Spinal cord (tissue), 10 donors: ENCODE results near the gene ITGB4. TPM values are rescaled to one million over a fixed set of nuclear protein-coding genes. Genes with fewer than 3 reads are reported as not detected.
A peak's percentile ranks its signal among the peaks of the same experiment; 100 is the strongest.

Source experiments
- DNase-seq, 6 donors: peaks; one replicate each; pipeline versions ENCODE4 v3.0.0 to v3.0.0-alpha.2; 2013 to 2015; ENCODE audit warnings: low spot score in 6 of 6, low read depth in 4 of 6
- H3K27ac ChIP-seq: one replicate; pipeline ENCODE4 v1.5.1; 2013; ENCODE audit warnings: low read depth, low read length, control low read depth
- H3K27me3 ChIP-seq: one replicate; pipeline ENCODE4 v1.6.1; 2013; ENCODE audit warnings: low read length; ENCODE audit not compliant: control insufficient read depth, insufficient read depth
- H3K36me3 ChIP-seq: one replicate; pipeline ENCODE4 v1.6.1; 2013; ENCODE audit warnings: low read length; ENCODE audit not compliant: control insufficient read depth, insufficient read depth
- H3K4me1 ChIP-seq: one replicate; pipeline ENCODE4 v1.6.1; 2013; ENCODE audit warnings: low read length; ENCODE audit not compliant: control insufficient read depth, insufficient read depth
- H3K4me3 ChIP-seq: one replicate; pipeline ENCODE4 v1.5.1; 2013; ENCODE audit warnings: low read depth, low read length, control low read depth
- H3K9me3 ChIP-seq: one replicate; pipeline ENCODE4 v1.6.1; 2013; ENCODE audit warnings: low read length; ENCODE audit not compliant: control insufficient read depth, insufficient read depth
- WGBS: methylation state at CpG from one replicate; pipeline ENCODE4 v1.1.5; 2013; ENCODE audit warnings: missing lambda C conversion rate; ENCODE audit not compliant: insufficient coverage; 5-methylcytosine and 5-hydroxymethylcytosine counted together
- polyA plus RNA-seq, 2 donors: library from polyadenylated mRNA; unstranded; fragments of 120-200 nt; gene quantifications; one replicate each; pipeline ENCODE4 v1.2.1, GENCODE V29; 2013; ENCODE audit not compliant: insufficient read length in 2 of 2
- total RNA-seq, 2 donors: library from RNA; depleted of rRNA in 1 of 2; stranded (reverse); fragments of 120-200 nt in 1 of 2; fragments of >200 nt in 1 of 2; gene quantifications; one replicate each; pipeline versions ENCODE4 v1.2.3 to v1.2.4, GENCODE V29; 2013 to 2014
- donor health status: healthy.

The ITGB4 gene
- total and polyA plus RNA-seq, 4 donors = 24.0 to 57.9 (median 43.1) TPM

- no peak overlapping the region for H3K4me3 ChIP-seq
- no peak for DNase-seq
- H3K36me3 ChIP-seq = peaks cover 61% of the 10 kb centered on the region
- no peaks in the 10 kb centered on the region for H3K9me3 ChIP-seq
- H3K4me1 ChIP-seq = peaks cover 31% of the 10 kb centered on the region
- no peaks in the 10 kb centered on the region for H3K27me3 ChIP-seq
- 71% methylated on average over 12 of the region's 12 CpGs for WGBS
- H3K27ac ChIP-seq = no peak overlapping the region
These were observed 14.1 kb upstream of the ITGB4 start for GRCh38 chr17:75707079-75707571.

DNA sequence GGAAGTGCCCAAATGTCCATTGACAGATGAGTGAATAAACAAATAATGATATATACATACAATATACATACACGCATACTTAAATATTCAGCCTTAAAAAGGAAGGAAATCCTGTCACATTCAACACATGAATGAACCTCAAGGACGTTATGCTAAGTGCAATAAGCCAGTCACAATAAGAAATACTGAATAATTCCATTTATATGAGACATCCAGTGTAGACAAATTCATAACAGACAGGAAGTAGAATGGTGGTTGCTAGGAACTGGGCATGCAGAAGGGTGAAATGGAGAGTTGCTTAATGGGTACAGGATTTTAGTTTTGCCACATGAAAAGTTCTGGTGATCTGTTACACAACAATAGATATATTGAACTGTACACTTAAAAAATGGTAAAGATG lies 8.8 kb upstream of the ITGB4 start:
- no peaks in the 10 kb centered on the region for H3K9me3 ChIP-seq
- no peak for DNase-seq
- peaks cover 3% of the 10 kb centered on the region for H3K4me1 ChIP-seq
- no peaks in the 10 kb centered on the region for H3K27me3 ChIP-seq
- H3K27ac ChIP-seq = no peak overlapping the region
- H3K36me3 ChIP-seq = peaks cover 10% of the 10 kb centered on the region
- no peak overlapping the region for H3K4me3 ChIP-seq
- no CpG with 5 or more reads among the region's 2 CpGs for WGBS

DNA sequence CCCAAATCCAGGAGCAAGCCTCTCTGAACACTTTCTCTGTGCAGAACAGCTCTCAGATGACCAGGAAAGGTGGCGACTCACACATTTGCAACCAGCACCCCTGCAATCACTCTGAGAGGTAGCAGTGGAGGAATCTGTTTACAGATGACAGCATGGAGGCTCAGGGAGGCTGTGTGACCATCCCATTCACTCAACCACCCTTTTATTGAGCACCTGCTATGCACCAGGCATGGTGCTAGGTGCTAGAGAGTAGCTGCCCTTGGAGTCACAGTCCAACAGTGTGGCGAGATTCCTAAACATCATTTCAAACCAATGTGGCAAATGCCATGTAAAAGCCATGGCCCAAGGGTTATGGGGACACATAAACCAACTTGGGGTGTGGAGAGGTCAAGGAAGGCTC lies 1.5 kb upstream of the ITGB4 start:
- Histone ChIP-seq H3K27ac (peak overlapping the region; percentile 75), H3K36me3 (peaks cover 24% of the 10 kb centered on the region), H3K9me3 (no peaks in the 10 kb centered on the region), H3K4me1 (peaks cover 37% of the 10 kb centered on the region), H3K4me3 (no peak overlapping the region), H3K27me3 (peaks cover 29% of the 10 kb centered on the region)
- WGBS = no CpG with 5 or more reads among the region's 2 CpGs
- no peak for DNase-seq

GRCh38 chr17:75721463-75722011 lies 278 bp downstream of the ITGB4 start:
- Histone ChIP-seq H3K36me3 (peaks cover 29% of the 10 kb centered on the region), H3K27ac (peak overlapping the region; percentile 82), H3K9me3 (no peaks in the 10 kb centered on the region), H3K4me1 (peaks cover 37% of the 10 kb centered on the region), H3K27me3 (peaks cover 29% of the 10 kb centered on the region), H3K4me3 (peak overlapping the region; percentile 52)
- no peak for DNase-seq
- WGBS = 20% methylated on average over 30 of the region's 33 CpGs

- Histone ChIP-seq H3K27me3 (peaks cover 29% of the 10 kb centered on the region), H3K4me1 (peaks cover 37% of the 10 kb centered on the region), H3K27ac (peak overlapping the region; percentile 82), H3K4me3 (peak overlapping the region; percentile 52), H3K36me3 (peaks cover 31% of the 10 kb centered on the region), H3K9me3 (no peaks in the 10 kb centered on the region)
- WGBS = 83% methylated on average over 5 of the region's 5 CpGs
- DNase-seq = no peak
These were observed 817 bp downstream of the ITGB4 start for GRCh38 chr17:75722076-75722475.

- peak overlapping the region; percentile 82 for H3K27ac ChIP-seq
- WGBS = 87% methylated on average over 6 of the region's 9 CpGs
- peaks cover 29% of the 10 kb centered on the region for H3K27me3 ChIP-seq
- H3K4me1 ChIP-seq = peaks cover 37% of the 10 kb centered on the region
- H3K4me3 ChIP-seq = peak overlapping the region; percentile 52
- peaks cover 36% of the 10 kb centered on the region for H3K36me3 ChIP-seq
- no peaks in the 10 kb centered on the region for H3K9me3 ChIP-seq
- no peak for DNase-seq
These were observed 1.4 kb downstream of the ITGB4 start for GRCh38 chr17:75722542-75723095.

GRCh38 chr17:75723171-75723930 lies 2.1 kb downstream of the ITGB4 start:
- H3K27me3 ChIP-seq = peaks cover 29% of the 10 kb centered on the region
- 73% methylated on average over 17 of the region's 18 CpGs for WGBS
- no peaks in the 10 kb centered on the region for H3K9me3 ChIP-seq
- peak overlapping the region; percentile 12 for H3K4me3 ChIP-seq
- peak overlapping the region; percentile 61 for H3K27ac ChIP-seq
- DNase-seq = no peak
- H3K36me3 ChIP-seq = peaks cover 43% of the 10 kb centered on the region
- peaks cover 37% of the 10 kb centered on the region for H3K4me1 ChIP-seq

DNA sequence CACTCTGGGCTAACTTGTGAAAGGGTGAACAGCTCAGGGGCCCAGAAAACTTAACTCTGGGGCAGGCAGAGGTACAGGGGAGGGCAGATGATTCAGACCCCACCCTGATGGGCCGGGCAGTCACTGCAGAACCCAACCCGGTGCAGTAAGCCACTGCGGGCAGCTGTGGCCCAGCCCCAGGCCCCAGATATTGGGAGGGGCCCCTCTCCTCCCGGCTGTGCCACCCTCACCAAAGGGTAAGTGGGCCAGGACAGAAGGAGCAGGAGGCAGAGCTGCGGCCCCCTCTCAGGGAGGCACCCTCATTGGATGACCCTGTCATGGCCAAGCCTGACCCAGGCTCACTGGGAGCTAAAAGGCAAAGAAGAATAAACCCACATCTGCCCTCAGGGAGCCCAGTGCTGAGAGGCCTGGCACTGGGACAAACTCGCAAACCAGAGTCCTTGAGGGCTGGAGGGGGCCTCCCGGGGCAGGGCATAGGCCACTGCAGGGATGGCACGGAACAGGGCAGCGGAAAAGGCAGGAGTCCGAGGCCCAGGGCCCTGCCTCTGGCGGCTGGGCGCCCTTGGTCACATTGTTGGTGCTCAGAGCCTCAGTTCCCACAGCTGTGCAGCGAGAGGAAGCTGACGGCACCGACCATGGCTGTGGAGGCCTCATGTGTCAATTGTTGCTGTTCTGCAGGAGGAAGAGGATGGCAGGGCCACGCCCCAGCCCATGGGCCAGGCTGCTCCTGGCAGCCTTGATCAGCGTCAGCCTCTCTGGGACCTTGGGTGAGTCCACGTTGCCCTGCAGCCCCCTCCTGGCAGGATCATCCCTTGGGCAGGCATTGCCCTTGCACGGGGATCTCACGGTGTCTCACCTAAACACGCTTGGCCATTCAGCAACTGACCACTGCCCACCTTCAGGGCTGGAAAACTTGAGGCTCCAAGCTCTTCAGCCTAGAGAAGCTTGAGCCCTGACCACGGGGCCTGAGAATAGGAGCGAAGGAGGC lies 3.1 kb downstream of the ITGB4 start:
- Histone ChIP-seq H3K4me3 (no peak overlapping the region), H3K9me3 (no peaks in the 10 kb centered on the region), H3K4me1 (peaks cover 37% of the 10 kb centered on the region), H3K27ac (peak overlapping the region; percentile 61), H3K36me3 (peaks cover 45% of the 10 kb centered on the region), H3K27me3 (peaks cover 25% of the 10 kb centered on the region)
- no peak for DNase-seq
- 88% methylated on average over 23 of the region's 23 CpGs for WGBS

DNA sequence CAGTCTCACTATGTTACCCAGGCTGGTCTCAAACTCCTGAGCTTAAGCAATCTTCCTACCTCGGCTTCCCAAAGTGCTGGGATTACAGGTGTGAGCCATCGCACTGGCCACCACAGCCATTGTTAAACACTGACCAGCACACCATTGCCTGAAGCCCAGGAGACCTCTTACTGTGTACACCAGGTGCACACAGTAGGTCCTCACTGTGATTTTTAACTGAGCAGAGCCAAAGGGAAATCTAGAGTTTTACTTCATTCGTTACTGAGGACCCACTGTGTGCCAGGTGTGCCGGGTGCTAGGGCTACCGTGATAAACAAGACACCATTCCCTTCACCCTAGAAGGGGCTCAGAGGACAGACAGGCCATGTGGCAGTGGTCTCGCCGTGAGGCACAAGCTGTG lies 4.2 kb downstream of the ITGB4 start:
- no peak for DNase-seq
- H3K4me3 ChIP-seq = no peak overlapping the region
- no peaks in the 10 kb centered on the region for H3K9me3 ChIP-seq
- peaks cover 53% of the 10 kb centered on the region for H3K36me3 ChIP-seq
- H3K27ac ChIP-seq = no peak overlapping the region
- peaks cover 15% of the 10 kb centered on the region for H3K27me3 ChIP-seq
- H3K4me1 ChIP-seq = peaks cover 31% of the 10 kb centered on the region
- WGBS = 92% methylated on average over 4 of the region's 7 CpGs
